NCI-H82 (cell line): ENCODE measurements around the gene TCF3.
"Not testable (repeated sequence)": the region's sequence is repeated elsewhere in the genome, so short reads cannot be mapped to it uniquely, and the experiment has no call there.

ENCODE experiments used
- DNase-seq: peaks from one replicate; lab custom pipeline; 2025; lab: John Stamatoyannopoulos, UW

Gene TCF3

DNA sequence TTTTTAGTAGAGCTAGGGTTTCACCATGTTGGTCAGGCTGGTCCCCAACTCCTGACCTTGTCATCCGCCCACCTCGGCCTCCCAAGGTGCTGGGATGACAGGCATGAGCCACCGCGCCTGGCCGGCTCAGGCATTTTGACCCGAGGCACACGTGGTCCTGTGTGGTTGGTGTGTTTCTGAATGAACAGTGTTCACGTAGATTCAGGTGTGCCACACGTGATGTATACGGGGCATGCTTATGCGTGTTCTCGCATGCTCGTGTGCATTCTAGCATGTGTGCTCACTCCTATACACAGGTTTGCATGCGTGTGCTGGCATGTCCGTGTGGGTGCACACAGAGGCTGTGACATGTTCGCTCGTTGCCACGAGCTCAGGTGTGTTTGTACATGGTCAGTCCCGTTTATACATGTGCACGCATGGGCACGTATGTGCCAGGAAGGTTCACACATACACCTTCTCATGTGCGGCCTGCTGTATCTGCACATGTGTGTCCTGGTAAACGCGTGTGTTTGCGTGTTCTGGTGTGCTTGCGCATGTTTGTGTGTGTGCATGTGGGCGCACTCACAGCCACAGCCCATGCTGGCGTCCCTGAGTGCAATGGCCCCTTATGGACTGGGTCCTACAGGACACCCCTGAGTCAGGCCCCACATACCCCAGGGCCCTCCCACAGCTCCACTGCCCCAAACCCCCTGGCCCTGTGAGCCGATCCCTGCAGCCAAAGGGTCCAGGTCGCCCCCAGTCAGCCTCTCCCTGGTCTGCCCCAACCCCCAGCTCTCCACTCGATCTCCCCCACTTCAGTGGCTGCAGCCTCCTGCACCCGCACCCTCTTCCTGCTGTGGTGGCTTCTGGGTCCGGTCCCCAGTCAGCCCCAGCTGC is 20.6 kb upstream of the TCF3 start:
- DNase-seq, result no peak

DNA sequence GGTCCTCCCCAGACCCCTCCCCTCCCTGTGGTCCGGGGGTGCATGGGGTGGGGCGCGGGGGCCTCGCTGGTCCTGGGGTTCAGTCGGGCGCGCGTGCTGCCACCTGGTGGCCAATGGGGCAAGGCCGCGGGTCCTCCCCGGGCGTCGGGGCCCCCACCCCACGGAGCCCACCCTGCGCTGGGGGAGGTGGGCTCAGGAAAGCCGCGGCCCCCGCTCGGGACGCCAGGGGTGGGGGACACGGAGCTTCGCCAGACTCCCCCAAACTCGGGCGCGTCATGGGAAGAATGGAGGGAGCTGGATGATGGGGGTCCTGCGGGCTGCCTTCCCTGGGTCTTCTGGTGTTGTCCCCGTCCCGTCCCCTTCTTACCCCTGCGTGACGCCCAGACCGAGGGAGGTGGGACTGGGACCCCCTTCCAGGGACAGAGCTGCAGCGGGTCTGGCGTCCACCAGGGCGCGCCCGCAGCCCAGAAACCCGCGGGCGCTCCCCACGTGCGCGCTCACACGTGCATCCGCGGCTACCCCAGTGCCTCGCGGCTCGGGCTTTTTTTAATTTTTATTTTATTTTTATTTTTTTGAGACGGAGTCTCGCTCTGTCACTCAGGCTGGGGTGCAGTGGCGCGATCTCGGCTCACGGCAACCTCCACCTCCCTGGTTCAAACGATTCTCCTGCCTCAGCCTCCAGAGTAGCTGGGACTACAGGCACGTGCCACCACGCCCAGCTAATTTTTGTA is 19.8 kb upstream of the TCF3 start:
- peak; percentile 72 for DNase-seq

DNA sequence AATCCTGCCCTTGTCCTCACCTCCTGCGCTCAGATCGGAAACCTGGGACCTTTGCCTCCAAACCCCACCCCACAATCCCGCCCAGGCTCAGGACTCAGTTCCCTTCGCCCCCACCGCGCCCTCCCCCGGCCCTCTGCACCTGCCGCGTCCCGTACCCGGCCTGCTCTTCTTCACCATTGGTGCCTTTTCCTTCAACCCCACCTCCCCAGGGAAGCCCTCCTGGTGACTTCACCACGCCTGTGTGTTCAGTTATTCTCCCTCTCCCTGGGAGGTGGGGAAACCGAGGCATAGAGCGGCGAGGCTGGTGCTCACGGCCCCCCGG is 19.3 kb upstream of the TCF3 start:
- DNase-seq, result peak; percentile 51

DNA sequence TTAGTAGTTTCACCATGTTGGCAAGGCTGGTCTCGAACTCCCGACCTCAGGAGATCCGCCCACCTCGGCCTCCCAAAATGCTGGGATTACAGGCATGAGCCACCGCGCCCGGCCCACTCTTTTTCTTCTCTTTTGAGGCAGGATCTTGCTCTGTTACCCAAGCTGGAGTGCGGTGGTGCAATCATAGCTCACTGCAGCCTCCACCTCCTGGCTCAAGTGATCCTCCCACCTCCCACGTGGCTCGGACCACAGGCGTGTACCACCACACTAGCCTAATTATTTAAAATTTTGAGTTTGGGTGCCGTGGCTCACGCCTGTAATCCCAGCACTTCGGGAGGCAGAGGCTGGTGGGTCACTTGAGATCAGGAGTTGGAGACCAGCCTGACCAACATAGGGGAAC is 18.3 kb upstream of the TCF3 start:
- not testable (repeated sequence) for DNase-seq

DNA sequence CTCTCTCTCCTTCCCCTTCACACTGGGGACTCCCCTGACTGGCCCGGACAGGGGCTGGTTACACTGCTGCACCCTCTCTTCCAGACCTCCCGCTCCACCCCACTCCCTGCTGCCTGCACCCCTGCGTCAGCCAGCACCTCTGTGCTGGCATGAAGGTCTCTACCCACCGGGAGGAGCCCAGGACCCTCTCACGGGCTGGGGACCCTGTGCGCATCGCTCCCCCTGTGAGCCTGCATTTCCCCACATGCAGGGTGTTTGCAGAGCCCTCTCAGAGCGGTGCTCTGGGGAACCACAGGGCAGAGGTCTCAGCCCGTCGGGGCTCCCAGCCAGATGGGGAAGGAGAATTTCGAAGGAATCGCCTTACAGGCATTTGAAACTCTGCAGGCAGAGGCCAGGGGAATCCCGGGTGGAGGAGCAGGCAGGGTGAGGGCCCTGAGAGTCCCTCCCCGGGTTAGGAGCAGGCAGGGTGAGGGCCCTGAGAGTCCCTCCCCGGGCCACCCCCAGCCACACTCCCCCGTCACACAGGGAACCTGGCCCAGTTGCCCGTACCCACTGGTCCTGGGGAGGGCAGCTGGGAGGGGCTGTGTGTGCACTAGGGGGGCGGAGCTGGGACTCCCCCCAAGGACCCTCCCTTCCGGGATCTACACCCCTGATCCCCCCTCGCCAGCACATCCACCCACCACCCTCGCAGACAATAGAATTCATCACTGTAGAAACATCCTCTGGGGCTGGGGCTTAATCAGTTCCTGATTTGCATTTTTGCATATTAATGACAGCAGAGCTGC is 16.3 kb upstream of the TCF3 start:
- peak; percentile 44 for DNase-seq

DNA sequence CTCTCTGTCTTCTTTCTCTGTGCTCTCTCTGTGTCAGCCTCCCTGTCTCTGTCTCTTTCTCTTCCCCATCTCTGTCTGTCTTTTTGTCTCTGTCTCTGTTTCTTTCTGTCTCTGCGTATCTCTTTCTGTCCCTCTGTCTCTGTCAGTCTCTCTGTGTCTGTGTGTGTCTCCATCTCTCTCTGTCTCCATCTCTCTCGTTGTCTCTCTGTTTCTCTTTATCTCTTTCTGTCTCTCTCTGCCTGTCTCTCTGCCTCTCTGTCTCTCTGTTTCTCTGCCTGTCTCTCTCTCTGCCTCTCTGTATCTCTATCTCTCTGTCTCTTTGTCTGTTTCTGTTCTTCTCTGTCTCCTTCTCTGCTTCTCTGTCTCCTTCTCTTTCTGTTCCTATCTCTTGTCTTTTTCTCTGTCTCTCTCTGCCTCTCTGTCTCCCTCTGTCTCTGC is 15.7 kb upstream of the TCF3 start:
- DNase-seq, result no peak

DNA sequence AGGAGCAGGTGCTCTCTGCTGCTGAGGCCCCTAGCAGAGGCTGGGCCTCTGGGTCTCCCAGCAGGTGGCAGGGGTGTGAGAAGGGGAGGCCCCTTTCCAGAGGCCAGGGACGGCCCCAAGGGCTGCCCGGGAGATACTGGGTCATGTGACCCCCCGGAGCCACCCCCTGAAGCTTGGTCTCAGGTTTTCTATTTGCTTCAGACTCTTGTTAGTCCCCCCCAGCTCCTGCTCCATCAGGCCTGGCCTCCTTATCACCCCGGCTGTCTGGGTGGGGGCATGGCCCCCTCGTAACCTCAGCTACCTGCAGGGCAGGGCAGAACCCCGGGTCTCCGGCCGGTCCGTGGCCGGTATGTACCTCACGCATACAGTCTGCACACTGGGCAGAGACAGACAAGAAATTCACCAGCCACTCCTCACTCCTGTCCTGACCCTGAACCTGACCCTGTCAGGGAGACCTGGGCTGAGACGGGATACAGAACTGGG is 13.2 kb upstream of the TCF3 start:
- DNase-seq, result peak; percentile 31

DNA sequence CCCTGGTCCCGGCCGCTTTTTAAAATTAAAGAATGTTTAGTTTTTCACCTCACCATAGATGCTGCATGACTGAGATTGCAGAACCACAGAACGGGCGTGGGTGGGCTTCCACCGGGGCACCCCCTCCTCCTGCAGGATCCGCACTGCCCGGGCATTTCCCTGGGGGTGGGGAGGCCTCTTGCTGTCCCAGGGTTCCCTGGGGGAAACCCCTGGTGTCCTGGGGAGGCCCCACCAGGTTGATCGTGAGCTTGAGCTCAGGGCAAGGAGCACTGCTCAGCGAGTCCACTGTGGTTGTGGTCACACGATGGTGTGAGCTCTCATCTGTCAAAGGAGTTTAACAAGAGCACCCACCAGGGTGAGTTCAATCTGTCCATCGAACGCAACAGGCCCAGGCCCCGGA is 11.4 kb upstream of the TCF3 start:
- no peak for DNase-seq

DNA sequence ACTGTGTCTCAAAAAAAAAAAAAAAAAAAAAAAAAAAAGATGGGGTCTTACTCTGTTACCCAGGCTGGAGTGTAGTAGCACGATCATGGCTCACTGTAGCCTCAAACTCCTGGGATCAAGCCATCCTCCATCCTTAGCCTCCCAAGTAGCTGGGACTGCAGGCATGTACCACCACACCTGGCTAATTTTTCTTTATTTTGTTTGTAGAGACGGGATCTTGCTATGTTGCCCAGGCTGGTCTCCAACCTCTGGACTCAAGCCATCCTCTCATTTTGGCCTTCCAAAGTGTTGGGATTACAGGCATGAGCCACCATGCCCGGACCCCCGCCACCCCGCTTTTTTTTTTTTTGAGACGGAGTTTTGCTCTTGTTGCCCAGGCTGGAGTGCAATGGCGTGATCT is 10.8 kb upstream of the TCF3 start:
- DNase-seq, result not testable (repeated sequence)

DNA sequence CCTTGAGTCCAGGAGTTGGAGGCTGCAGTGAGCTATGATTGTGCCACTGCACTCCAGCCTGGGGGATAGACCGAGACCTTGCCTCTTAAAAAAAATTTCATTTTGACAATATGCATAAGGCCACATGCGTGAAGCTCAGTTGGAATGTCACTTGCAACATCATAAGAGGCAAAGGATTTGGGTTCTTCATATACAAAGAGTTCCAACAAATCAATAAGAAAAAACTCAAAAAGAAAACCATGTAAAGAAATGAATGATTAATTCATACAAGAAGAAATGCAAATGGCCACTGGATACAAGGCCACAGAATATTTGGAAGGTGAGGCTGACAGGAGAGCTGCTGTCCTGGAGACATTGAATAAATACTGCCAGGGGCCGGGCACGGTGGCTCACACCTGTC is 9.6 kb upstream of the TCF3 start:
- DNase-seq, result no peak

DNA sequence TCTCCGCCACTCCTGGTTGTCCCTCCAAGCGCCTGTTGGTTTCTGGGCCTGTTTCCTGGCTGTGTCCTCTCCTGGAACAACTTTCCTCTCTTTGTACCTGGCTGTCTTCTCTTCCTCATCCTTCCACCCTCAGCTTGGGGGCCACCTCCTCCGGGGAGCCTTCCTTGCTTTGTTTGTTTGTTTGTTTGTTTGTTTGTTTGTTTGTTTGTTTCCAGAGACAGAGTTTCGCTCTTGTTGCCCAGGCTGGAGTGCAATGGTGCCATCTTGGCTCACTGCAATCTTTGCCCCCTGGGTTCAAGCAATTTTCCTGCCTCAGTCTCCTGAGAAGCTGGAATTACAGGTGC is 6.6 kb upstream of the TCF3 start:
- DNase-seq, result no peak

DNA sequence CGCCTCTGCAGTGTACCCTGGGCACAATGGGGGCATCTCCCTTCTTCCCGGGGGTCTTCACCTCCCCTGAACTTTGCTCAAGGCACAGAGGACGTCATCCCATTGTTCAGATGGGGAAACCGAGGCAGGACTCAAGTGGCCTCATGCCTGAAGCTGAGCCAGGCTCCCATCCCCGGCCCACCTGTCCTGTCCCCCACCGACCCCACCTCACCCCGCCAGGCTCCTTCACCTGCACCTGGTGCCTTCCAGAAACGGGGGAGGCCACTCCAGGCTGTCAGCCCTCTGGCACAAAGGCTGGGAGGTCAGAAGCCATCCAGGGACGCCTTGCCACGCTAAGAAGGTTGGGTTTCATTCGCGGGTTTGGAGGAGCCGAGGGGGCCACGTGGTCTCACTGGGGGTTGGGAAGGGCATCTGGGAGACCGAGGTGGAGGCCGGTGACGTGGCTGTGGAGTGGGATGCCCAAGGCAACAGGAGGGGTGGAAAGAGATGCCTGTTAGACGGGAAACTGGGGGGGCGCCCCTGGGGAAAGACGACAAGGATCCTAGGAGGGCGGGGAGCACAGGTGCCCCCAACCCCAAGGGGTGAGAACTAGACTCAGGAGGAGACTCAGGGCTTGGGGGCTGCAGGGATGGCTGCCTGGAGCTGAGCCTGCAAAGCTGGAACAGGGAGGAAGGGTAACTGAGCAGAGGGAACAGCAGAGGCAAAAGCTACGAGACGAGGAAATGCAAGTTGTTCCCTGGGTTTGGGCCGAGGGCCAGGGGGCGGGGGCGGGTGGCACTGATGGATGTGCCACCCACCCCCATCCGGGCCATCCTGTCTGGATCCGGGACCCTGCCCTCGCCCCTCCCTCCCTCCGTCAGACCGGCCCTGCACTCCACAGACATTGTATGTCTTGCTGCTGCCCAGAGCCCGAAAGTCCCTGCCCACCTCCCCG is 6.0 kb upstream of the TCF3 start:
- DNase-seq, result no peak

DNA sequence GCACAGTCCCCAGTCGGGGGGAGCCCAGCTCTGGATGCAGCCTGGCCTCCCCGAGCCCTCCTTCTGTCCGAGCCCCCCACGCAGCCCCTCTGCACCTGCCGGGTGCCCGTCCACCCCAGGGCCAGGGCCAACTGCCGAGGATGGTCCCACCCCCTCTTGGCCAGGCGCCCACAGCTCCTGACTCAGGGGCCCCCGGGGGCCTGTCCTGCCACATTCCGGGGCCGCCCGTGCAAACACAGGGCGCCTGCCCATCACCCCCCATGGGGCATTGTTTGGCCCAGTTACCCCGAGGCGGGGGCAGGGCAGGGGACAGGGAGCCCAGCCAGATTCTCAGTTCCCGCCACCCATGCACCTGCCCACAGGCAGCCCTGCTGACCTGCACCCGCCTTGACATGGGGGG is 5.3 kb upstream of the TCF3 start:
- no peak for DNase-seq

DNA sequence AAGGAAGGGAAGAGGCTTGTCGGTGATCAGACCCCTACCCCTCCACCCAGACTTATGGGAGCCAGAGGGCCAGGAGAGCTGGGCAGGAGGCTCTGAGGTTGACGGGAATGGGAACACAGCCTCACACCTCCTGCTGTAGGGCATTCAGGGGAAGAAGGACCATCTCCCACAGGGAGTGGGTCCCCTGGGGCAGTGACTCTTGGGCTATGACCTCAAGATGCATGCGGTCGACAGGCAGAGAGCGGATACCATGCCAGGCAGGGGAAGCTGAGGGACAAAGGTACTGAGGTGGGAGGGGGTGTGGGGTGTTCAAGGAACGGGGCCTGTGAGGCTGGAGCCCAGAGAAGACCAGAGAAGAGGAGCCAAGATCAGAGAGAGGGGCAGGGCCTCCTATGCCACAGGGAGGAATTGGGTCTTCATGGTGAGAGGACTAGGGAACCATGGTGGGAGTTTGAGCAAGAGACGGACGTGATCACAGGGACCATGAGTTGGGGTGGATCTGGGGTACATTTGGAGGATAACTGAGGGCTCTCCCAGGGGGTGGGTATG is 4.6 kb upstream of the TCF3 start:
- DNase-seq, result no peak

DNA sequence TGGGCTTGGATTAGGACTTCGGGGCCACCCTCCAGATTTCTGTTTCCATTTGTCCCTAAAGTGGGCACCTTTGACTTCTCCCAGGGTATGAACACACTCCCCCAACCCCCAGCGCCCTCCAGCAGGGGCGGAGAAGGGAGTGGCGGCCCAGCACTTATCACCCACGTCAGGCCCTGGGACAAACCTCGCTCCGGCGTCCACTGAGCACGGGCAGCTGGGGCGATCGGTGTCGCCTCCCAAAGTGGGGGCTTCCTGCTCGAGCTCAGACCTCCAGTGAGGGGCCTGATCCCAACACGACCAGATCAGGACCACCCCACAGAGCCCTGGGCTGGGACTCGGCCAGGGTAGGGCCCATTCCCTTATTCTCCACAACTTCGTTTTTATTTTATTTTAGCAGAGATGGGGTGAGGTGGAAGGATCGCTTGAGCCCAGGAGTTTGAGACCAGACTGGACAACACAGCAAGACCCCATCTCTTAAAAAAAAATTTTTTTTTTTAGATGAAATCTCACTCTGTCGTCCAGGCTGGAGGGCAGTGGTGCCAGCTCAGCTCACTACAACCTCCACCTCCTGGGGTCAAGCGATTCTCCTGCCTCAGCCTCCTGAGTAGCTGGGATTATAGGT is 3.7 kb upstream of the TCF3 start:
- DNase-seq, result no peak

DNA sequence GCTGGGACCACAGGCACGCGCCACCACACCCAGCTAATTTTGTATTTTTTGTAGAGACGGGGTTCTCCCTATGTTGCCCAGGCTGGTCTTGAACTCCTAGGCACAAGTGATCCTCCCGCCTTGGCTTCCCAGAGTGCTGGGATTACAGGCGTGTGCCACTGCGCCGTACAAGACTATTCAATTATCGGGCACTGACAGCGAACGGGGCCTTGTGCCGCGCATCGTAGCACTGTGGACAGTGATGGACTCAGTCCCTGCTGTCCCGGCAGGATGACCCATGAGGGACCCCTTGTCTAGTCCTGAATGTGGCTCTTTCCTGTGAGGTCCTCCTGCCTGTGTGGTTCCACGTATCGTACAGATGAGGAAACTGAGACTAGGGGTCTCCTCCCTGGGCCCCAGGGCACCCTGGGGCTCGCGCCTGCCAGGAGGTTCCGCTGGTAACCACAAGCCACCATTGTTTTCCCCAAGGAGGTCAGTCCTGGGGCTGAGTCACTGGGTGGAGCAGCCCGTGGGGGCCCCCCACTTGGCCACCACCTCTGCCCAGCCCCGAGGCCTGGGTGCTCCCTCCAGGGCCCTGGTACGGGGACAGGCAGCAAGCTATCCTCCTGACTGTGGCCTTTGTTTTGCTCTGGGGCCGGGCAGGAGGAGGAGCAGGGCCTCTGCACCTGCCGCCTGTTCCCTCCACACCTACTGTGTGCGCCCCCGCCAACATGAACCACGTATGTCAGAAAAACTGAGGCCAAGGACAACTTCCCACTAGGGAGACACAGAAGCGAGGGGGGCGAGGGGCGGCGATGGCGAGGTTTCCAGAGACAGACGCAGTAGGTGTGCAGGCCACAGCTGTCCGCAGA is 2.9 kb upstream of the TCF3 start:
- no peak for DNase-seq

DNA sequence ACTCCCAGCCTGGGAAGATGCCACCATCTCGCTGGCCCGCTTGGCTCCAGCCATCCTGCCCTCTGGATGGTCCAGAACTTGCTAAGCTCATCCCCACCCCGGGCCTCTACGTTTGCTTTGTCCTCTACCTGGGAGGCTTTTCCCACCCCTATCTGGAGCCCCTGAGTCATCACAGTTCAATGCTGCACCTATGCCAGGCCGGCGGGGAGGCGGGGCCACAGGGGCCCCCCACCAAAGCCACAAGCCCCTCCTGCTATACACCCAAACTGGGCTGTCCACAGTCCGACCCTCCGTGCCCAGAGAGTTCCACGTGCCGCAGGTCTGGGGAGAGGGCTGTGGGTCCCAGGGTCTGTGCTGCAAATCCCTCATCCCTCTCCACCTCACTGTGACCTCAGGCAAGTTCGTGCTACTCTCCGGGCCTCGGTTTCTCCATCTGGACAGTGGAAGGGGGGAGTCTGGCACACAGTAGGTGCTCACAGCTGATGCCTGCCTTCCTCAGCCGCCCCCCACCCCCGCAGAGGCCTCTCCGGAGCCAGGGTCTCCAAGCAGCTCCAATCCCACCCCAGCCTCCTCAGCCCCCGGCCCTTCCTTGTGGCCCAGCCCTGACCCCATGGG is 1.9 kb upstream of the TCF3 start:
- no peak for DNase-seq

DNA sequence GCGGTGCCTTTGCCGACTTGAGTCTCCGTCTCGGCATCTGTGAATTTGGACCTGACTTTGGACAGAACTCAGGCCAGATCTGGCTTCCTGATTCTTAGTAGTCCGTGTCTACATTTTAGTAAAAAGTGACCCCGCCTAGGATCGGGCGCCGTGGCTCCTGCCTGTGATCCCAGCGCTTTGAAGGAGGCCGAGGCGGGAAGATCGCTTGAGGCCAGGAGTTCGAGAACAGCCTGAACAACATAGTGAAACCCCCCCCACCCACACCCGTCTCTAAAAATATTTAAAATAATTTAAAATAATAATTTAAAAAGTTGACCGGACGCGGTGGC is 849 bp upstream of the TCF3 start:
- DNase-seq, result no peak

DNA sequence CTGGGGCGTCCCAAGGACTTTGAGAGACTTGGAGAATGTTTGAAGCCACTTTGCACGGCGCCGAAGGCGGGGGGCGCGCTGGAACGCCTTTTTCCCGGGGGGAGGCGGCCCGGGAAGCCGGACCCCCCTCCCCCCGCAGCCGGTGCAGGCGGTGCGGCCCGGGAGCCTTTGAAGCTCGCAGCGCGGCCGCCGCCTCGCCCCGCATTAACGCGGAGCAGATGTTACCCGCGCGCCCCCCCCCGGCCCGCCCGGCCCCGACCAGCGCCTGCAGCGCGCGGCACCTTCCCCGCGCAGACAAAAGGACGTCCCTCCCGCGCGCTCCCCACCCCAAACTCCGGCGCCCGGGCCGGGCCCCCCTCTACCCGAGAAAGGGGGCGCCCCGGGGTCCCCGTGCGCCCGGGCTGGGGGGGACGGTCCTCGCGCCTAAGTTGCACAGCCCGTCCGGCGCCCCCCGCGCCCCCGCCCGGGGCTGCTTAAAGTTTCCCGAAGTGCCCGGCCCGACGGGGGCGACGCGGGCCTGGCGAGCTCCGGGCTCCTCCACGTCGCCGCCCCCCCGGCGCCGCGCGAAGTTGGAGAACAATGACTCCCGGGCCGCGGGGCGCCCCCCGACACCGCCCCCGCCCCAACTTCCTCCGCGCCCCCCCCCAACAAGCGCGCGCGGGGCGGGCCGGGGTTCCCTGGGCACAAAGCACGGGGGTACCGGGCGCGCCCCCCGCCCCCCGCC is 685 bp downstream of the TCF3 start:
- peak; percentile 67 for DNase-seq
